GM21360 (cell line): ENCODE results near the gene FER.
A peak's percentile ranks its signal among the peaks of the same experiment; 100 is the strongest.
"Not testable (repeated sequence)": the region's sequence is repeated elsewhere in the genome, so short reads cannot be mapped to it uniquely, and the experiment has no call there.

Experiments
- ATAC-seq: cut with Tn5 transposase; IDR thresholded peaks from one replicate; pipeline ENCODE4 v1.9.1; 2021; ENCODE audit warnings: mild to moderate bottlenecking, moderate library complexity; ENCODE audit not compliant: unreplicated experiment

FER gene

DNA sequence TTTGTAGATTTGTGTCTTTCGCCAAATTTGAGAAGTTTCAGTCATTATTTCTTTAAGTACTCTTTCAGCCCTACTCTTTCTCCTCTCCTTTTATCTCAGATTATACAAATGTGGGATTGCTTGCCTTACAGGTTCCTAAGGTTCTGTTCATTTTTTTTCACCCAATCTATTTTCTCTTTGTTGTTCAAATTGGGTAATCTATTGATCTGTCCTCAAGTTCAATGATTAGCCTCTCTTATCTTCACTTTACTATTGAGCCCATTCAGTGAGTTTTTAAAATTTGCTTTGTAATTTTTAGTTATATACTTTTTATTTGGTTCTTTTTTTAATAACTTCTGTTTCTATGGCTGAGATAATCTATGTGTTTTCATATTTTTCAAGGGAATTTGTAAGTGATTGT, 282.1 kb downstream of the FER start:
- ATAC-seq, result no peak

DNA sequence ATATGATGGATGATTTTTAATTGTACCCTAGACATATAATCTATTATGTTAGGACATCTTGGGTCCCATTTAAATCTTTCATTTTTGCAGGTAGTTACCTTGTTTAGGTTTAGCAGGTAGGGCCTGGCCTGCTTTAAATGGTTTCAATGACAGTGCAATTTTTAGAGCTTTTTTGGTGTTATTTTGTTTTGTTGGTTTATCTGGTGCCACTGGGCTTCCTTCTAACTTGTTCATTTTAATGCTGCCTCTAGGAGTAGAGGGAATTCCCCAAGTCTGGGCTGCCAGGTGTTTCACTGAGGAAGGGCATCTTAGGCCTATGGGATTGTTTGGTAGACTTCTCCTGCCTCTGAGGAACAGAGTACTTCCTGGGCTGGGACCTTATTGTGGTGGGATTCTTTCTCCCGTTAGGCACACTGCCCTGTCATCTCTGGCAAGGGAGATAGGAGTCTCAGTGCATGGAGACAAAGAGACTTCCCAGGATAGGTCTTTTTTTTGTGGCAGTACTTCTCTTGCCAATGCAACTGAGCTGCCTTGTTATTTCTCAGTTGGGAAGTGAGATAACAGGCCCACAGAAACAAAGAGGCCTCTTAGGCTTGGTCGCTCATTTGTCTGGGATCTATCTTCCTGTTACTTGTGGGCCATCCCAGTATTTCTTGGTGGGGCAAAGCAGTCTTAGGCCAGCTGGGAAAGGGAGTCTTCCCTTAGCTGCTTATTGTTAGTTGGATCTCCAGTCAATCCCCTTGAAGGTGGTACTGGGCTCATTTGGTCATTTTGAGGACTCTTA, 282.9 kb downstream of the FER start:
- ATAC-seq, result no peak

- no peak for ATAC-seq
Measured at GRCh38 chr5:109034306-109034705, 286.6 kb downstream of the FER start.

DNA sequence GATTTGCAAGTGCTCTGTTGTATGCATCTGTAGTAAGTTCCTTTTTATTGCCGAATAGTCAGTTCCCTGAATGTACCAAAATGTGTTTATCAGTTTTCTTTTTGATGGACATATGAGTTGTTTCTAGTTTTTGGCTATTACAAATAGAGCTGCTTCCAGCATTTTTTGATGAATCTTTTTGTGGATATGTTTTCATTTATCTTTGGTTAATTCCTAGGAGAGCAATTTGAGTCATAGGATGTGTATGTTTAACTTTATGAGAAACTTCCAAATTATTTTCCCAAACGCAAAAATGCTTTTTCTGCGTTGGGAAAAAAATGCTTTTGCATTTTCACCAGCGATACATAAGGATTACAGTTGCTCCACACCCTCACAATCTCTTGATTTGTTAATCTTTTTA, 287.7 kb downstream of the FER start:
- ATAC-seq, result no peak

DNA sequence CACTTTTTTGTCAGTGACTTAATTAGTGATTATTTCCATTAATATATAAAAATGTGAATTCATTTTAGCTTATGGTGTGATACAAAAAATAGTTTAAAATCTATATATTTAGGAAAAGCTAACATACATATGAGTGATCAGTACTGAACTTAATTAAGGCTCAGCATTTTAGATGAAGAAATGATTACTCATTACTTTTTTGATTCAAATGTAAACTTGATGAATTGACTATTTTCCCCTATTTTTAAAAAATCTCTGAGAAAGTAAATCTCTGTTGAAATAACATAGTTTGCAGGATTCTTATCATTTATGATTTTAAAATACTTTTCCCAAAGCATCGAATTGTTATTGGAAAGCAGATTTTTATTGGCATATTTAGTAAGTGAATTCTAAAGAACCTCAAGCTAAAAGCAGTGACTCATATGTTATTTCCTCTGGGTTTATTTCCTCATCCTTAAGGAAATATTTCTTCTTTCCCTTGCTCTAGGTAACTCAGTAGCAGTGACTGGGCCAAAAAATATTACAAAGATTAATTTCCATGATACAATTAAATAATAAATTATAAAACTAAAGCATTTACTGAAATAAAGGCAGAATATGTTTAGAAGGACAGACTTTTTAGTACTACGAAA, 290.6 kb downstream of the FER start:
- no peak for ATAC-seq

- ATAC-seq, result no peak
Measured at GRCh38 chr5:109041317-109041716, 293.6 kb downstream of the FER start.

DNA sequence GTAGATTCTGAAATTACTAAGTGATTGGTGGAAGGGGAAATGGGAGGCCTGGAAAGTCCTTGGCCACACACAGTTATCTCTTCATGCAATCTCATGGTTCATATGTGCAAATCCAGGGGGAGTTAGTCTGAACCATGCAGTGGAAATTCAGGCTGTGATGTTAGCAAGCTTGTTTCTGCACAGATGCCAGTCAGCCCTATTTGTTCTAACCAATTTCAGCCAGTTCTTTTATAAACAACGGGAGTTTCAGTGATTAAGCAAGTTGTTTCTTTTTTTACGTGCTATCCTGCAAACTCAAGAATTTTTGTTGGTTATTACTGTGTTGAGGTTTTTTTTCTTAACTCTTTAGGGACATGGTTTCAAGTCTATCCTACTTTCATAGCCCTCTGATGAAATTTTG, 298.0 kb downstream of the FER start:
- no peak for ATAC-seq

DNA sequence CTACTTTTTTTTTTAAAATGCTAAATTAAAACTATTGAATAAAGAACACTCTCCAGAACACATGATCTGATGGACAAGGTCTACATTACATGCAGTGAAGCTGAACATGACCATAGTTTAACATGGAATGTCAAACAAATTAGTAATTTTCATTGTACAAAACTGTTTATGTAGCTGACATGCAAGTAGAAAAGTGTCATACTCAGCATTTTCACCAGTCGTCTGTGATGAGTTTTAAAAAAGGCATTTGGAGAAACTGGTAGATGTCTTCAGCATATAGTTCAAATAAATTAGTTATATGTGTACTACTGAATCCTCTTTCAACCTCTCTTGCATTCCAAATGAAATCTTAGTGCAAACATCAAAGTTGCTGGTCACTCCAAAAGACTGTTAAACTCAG, 301.9 kb downstream of the FER start:
- no peak for ATAC-seq

DNA sequence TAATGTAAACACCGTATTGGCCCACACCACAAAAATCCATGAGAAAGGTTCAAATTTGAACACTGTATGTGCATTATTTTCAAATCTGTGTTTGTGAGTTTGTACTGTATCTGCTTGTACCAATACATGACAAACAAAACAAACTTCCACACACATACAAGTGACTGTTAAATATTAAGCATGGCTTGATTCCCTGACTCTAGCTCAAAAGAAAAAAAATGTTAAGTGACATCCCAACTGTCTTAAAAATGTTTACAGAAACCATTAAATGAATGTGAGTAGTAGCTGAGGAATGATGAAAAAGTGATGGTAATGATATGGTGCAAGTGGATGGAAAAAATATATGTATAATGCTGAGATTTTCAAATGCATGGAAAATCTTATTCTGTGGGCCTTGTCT, 302.6 kb downstream of the FER start:
- not testable (repeated sequence) for ATAC-seq

DNA sequence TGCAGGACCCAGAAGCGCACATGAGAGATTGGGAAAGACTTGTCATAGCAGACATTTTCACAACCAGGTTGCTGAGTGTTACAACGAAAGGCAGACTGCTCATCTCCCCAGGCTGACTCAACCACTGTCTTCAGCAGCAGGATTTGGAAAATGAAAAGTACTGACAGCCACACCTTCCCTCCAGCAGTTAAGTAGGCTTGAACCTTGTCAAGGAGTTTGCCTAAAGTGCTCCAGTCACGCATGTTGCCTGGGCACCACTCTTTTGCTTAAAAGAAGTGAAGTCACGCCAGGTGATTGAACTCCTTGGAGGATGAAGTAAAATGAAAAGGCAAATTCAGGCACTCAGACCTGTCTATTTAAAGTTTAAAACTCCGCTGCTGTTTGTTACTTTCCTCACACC, 304.5 kb downstream of the FER start:
- not testable (repeated sequence) for ATAC-seq

GRCh38 chr5:109053995-109054417, 306.3 kb downstream of the FER start:
- peak; percentile 70 for ATAC-seq

- no peak for ATAC-seq
Measured at GRCh38 chr5:109060378-109061025, 312.8 kb downstream of the FER start.

- no peak for ATAC-seq
Measured at GRCh38 chr5:109062664-109063063, 315.0 kb downstream of the FER start.

- ATAC-seq, result no peak
Measured at GRCh38 chr5:109063223-109063622, 315.5 kb downstream of the FER start.

DNA sequence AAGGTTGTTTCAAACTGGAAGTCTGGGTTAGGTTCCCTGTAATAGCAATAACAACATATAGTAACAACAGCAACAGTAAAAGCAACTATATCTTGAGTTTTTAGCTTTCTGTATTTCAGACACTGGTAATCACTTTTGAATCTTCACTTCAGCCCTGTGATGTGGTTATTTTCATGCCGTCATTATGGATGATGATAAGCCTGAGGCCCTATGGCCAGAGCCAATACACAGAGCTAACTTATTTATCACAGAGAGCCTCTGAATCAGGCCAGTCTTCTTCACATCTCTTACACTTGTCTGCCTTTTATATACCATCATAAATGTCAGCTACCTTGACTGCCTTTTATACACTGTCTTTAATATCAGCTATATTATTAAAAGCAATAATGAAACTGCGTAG, 329.0 kb downstream of the FER start:
- no peak for ATAC-seq

- no peak for ATAC-seq
Measured at GRCh38 chr5:109078448-109078847, 330.8 kb downstream of the FER start.

- no peak for ATAC-seq
Measured at GRCh38 chr5:109080481-109080880, 332.8 kb downstream of the FER start.

GRCh38 chr5:109080896-109081295, 333.2 kb downstream of the FER start:
- no peak for ATAC-seq

- no peak for ATAC-seq
Measured at GRCh38 chr5:109083937-109084336, 336.2 kb downstream of the FER start.

DNA sequence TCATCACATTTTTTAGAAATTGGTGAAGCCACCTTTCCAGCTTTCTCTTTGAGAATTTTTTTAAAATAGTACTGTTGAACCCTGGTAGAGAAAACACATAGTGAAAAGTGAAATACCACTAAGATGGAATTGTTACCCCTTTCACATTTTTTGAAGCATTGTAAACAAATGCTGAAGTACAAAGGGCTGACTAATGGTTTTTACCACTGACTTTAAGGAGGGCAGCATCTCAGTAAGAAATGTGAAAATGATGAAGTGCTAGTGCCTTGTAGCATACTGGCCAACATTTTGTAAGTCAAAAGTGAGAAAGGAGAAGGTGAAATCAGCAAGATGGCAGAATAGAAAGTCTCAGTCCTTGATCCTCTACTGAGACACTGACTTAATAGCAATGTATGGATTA, 341.5 kb downstream of the FER start:
- no peak for ATAC-seq

GRCh38 chr5:109099081-109099480, 351.4 kb downstream of the FER start:
- ATAC-seq, result no peak

- no peak for ATAC-seq
Measured at GRCh38 chr5:109100971-109101370, 353.3 kb downstream of the FER start.
